Brain pericyte (primary cell): Measurements from ENCODE around the gene SLC35G6.
"Not testable (repeated sequence)": the region's sequence is repeated elsewhere in the genome, so short reads cannot be mapped to it uniquely, and the experiment has no call there.

Experiments used
- DNase-seq: peaks from one replicate; pipeline ENCODE4 v3.0.0-alpha.2; 2012; ENCODE audit warnings: low read depth, low spot score

The SLC35G6 gene

GRCh38 chr17:7478276-7479212, 2.7 kb upstream of the SLC35G6 start:
- DNase-seq, result no peak

GRCh38 chr17:7479213-7480088, 1.8 kb upstream of the SLC35G6 start, which contains the start of gene ZBTB4:
ZBTB4 (minus strand) TSS chr17:7479631; CDS start chr17:7466801, 12,830 bp downstream.
- DNase-seq, result no peak

GRCh38 chr17:7480089-7480384, 1.2 kb upstream of the SLC35G6 start:
- no peak for DNase-seq

- not testable (repeated sequence) for DNase-seq
Measured at GRCh38 chr17:7481842-7482741, 846 bp downstream of the SLC35G6 start.

- not testable (repeated sequence) for DNase-seq
Measured at GRCh38 chr17:7482742-7483088, 1.5 kb downstream of the SLC35G6 start.

- peak; percentile 77 for DNase-seq
Measured at GRCh38 chr17:7483255-7484066, 2.2 kb downstream of the SLC35G6 start.

GRCh38 chr17:7484067-7484918, 3.0 kb downstream of the SLC35G6 start, which contains the start of gene POLR2A:
POLR2A (plus strand) TSS chr17:7484366.
- peak; percentile 96 for DNase-seq

GRCh38 chr17:7484919-7485377, 3.7 kb downstream of the SLC35G6 start:
- DNase-seq, result no peak

- no peak for DNase-seq
Measured at GRCh38 chr17:7486181-7486580, 4.9 kb downstream of the SLC35G6 start.

GRCh38 chr17:7490144-7490543, 8.9 kb downstream of the SLC35G6 start:
- DNase-seq, result no peak

- DNase-seq, result no peak
Measured at GRCh38 chr17:7491583-7491982, 10.3 kb downstream of the SLC35G6 start.

- DNase-seq, result no peak
Measured at GRCh38 chr17:7493941-7494340, 12.7 kb downstream of the SLC35G6 start.

GRCh38 chr17:7495906-7496434, 14.7 kb downstream of the SLC35G6 start:
- DNase-seq, result no peak

- DNase-seq, result no peak
Measured at GRCh38 chr17:7496470-7497183, 15.4 kb downstream of the SLC35G6 start.

- no peak for DNase-seq
Measured at GRCh38 chr17:7497228-7497627, 16.0 kb downstream of the SLC35G6 start.

GRCh38 chr17:7497636-7498035, 16.4 kb downstream of the SLC35G6 start:
- no peak for DNase-seq

- no peak for DNase-seq
Measured at GRCh38 chr17:7499161-7499560, 17.9 kb downstream of the SLC35G6 start.

- no peak for DNase-seq
Measured at GRCh38 chr17:7501729-7502128, 20.5 kb downstream of the SLC35G6 start.
